HG03354 (cell line): ENCODE measurements around the gene NR6A1.

Experiments used
- ATAC-seq: cut with Tn5 transposase; IDR thresholded peaks from one replicate; pipeline ENCODE4 v1.9.1; 2021; ENCODE audit warnings: mild to moderate bottlenecking; ENCODE audit not compliant: unreplicated experiment, poor library complexity, severe bottlenecking

NR6A1 gene

GRCh38 chr9:124698265-124698664 is 72.8 kb downstream of the NR6A1 start:
- no peak for ATAC-seq

GRCh38 chr9:124697326-124698200 is 73.5 kb downstream of the NR6A1 start:
- ATAC-seq, result no peak

- no peak for ATAC-seq
Measured at GRCh38 chr9:124696101-124696500, 75.0 kb downstream of the NR6A1 start.

- no peak for ATAC-seq
Measured at GRCh38 chr9:124695280-124695890, 75.7 kb downstream of the NR6A1 start.

DNA sequence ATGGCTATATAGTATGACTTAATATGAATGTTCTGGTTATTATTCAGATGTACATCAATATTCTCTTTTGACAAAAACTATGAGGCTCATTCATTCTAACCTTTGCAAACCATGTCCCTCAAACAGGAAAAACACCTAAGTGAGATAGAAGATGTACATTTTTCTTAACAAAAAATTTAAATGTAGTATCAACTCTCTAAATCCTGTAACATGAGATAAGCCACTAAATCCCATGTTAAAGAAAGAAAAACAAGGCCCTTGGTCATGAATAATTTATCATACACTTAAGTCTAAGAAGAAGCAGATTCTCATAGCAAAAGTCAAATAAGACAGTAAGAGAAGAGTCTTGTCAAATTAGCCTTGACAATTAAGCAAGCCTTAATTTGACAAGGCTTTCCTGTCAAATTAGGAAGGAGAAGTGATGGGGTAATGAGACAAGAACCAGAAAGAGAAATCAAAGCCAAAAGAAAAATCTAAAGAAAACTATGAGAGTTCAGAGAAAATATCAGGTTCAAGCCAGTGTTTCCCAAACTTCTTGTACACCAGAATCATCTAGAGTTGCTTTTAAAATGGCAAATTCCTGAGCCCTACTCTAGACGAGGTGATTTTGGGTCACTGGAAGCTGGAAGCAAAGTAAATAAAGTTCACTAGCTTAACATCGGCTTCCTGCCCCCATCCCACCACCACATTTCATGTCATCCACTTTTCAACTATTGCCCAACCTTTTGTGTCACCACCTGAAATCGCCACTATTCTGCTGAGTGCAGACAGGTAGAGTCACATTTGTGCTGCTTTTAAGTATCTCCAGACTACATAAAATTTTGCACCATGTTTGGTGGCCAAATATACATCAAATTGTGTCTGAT is 76.5 kb downstream of the NR6A1 start:
- ATAC-seq, result no peak

DNA sequence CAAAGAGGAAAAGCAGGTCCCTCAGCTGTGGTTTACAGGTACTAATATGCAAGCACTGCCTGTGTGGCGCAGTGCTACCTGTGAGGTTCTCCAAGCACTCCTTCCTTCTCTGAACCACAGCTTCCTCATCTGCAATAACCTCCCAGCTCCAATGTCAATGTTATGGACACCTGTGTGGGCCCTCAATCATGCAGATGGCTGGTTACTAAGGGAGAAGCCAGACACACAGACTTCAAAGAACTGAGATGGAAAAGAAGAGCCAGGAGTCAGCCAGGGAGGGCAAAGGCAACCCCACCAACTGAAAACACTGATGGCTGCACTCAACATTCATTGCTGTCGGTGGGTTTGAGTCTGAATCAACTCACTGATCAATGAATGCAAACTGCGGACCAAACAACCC is 77.7 kb downstream of the NR6A1 start:
- ATAC-seq, result no peak

GRCh38 chr9:124688238-124688904 is 82.7 kb downstream of the NR6A1 start:
- ATAC-seq, result no peak

GRCh38 chr9:124686918-124687317 is 84.2 kb downstream of the NR6A1 start:
- ATAC-seq, result no peak

GRCh38 chr9:124685217-124685616 is 85.9 kb downstream of the NR6A1 start:
- no peak for ATAC-seq

- no peak for ATAC-seq
Measured at GRCh38 chr9:124684169-124684568, 86.9 kb downstream of the NR6A1 start.

GRCh38 chr9:124683043-124683442 is 88.1 kb downstream of the NR6A1 start:
- no peak for ATAC-seq

GRCh38 chr9:124680714-124681390 is 90.3 kb downstream of the NR6A1 start:
- no peak for ATAC-seq

DNA sequence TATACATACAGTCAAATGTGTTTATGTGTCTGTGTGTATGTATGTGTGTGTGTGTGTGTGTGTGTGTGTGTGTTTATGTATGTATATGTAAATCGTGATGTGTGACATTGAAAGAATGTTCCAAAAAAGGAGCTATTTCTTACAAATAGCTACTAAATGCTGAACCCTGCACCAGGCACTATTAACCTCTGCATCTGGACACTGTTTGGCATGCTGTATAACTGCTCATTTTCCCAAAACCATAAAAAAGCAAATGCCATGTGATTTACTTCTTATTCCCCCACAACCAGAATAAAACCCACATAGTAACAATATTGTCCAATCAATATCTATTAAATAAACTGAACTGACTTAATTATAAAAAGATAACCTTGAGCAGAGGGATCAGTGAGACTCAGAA is 91.1 kb downstream of the NR6A1 start:
- no peak for ATAC-seq

- ATAC-seq, result no peak
Measured at GRCh38 chr9:124676159-124676551, 95.0 kb downstream of the NR6A1 start.

DNA sequence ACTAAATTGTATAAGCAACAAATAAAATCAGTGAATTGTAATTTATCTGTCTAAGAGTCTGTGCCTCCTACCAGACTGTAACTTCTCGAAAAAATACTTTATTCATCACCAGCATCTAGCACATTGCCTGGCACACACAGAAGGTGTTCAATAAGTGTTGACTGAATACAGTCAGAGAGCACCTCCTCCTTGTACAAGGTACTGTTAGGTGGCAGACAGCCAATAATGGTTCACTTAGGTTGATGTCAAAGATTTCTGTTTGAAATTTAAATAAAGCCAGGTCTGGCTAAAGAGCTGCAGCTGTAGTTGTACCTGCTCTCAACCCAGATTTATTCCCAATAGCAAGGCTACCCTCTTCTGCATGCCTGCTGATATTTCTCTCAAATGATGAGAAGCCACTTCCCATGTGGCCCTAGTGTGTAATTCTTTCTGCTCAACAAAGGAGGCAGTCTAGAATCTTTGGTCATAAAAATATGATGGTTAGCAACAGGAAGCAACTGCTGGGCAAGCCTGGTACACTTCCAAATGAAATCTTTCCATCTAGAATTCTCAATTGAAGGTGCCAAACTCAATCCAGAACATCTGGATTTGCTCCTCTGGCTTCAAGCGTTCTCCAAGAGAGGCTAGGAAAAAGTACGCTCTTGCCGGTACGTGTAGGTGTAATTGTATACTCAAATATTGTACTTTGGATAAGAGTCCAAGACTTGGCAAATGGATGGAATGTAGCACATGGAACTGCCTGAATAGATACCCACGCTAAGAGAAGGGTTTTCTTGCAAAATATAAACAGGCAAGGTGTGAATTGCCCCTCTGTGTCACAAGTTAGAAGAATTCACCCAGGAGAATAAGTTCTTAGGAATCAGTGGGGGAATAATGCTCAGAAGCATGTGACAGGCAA is 95.6 kb downstream of the NR6A1 start:
- no peak for ATAC-seq

GRCh38 chr9:124674651-124675050 is 96.5 kb downstream of the NR6A1 start:
- no peak for ATAC-seq

DNA sequence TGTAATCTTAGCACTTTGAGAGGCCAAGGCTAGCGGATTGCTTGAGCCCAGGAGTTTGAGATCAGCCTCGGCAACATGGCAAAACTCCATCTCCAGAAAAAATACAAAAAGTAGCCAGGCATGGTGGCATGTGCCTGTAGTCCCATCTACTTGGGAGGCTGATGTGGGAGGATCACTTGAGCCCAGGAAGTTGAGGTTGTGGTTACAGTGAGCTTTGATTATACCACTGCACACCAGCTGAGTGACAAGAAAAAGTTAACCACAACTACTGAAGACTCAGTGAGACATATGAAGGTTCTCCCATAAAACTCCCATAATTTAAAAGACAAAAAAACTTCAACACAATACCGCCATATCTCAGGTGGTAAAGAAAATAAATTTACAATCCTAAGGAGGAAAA is 98.0 kb downstream of the NR6A1 start:
- ATAC-seq, result no peak

GRCh38 chr9:124671861-124672260 is 99.2 kb downstream of the NR6A1 start:
- no peak for ATAC-seq
